Thymus (tissue), 11 donors: ENCODE data around the gene CAMTA1. TPM values are rescaled to one million over a fixed set of nuclear protein-coding genes. Genes with fewer than 3 reads are reported as not detected.

Source experiments
- DNase-seq, 9 donors: peaks; one replicate each; pipeline ENCODE4 v3.0.0-alpha.2; 2013; ENCODE audit warnings: low spot score in 9 of 9, low read depth in 6 of 9, missing footprints in 1 of 9
- H3K27ac ChIP-seq, 2 donors: one replicate each; pipeline ENCODE4 v1.5.1; 2013; ENCODE audit warnings: control low read depth in 1 of 2, low read depth in 1 of 2, low read length in 1 of 2, mild to moderate bottlenecking in 1 of 2, moderate library complexity in 1 of 2
- H3K27me3 ChIP-seq, 2 donors: one replicate each; pipeline ENCODE4 v1.5.1; 2013; ENCODE audit warnings: low read length in 1 of 2; ENCODE audit not compliant: control insufficient read depth in 2 of 2, insufficient read depth in 1 of 2
- H3K36me3 ChIP-seq, 2 donors: one replicate each; pipeline ENCODE4 v1.5.1; 2013; ENCODE audit warnings: low read length in 1 of 2, mild to moderate bottlenecking in 1 of 2, moderate library complexity in 1 of 2; ENCODE audit not compliant: control insufficient read depth in 2 of 2, insufficient read depth in 2 of 2
- H3K4me1 ChIP-seq, 2 donors: one replicate each; pipeline ENCODE4 v1.5.1; 2013; ENCODE audit warnings: low read length in 2 of 2; ENCODE audit not compliant: control insufficient read depth in 2 of 2, insufficient read depth in 2 of 2
- H3K4me3 ChIP-seq, 2 donors: one replicate each; pipeline ENCODE4 v1.5.1; 2013; ENCODE audit warnings: low read length in 2 of 2, control low read depth in 1 of 2, mild to moderate bottlenecking in 1 of 2
- H3K9me3 ChIP-seq, 2 donors: one replicate each; pipeline ENCODE4 v1.5.1; 2013; ENCODE audit warnings: low read length in 1 of 2, mild to moderate bottlenecking in 1 of 2; ENCODE audit not compliant: control insufficient read depth in 2 of 2, insufficient read depth in 1 of 2
- WGBS: extraction: QIAGEN DNeasy Blood & Tissue Kit; methylation state at CpG from one replicate; pipeline ENCODE4 v1.1.7; 2013; 5-methylcytosine and 5-hydroxymethylcytosine counted together
- polyA plus RNA-seq: library from polyadenylated mRNA; stranded (reverse); fragments of 200-250 nt; gene quantifications from one replicate; pipeline ENCODE4 v1.2.3, GENCODE V29; 2013
- total RNA-seq: library from RNA; stranded (reverse); fragments of 120-200 nt; gene quantifications from one replicate; pipeline ENCODE4 v1.2.4, GENCODE V29; 2013
- donor health status: healthy.

The CAMTA1 gene
- total and polyA plus RNA-seq, 2 donors: 32.0 to 158 TPM

GRCh38 chr1:7448986-7449385 is 663.7 kb downstream of the CAMTA1 start:
- DNase-seq: no peak
- Histone ChIP-seq H3K4me3 (no peak overlapping the region), H3K9me3 (no peaks in the 10 kb centered on the region), H3K27me3 (no peaks in the 10 kb centered on the region), H3K4me1 (no peaks in the 10 kb centered on the region), H3K36me3 (no peaks in the 10 kb centered on the region), H3K27ac (no peak overlapping the region)
- WGBS: 96% methylated on average over 10 of the region's 10 CpGs

- H3K9me3 ChIP-seq: no peaks in the 10 kb centered on the region
- H3K4me1 ChIP-seq: peaks cover 0 to 4% of the 10 kb centered on the region in 2 donors
- DNase-seq: no peak
- H3K36me3 ChIP-seq: no peaks in the 10 kb centered on the region
- no peaks in the 10 kb centered on the region for H3K27me3 ChIP-seq
- H3K4me3 ChIP-seq: no peak overlapping the region
- H3K27ac ChIP-seq: no peak overlapping the region
- WGBS: 95% methylated on average over 7 of the region's 7 CpGs
Observed at GRCh38 chr1:7449750-7450149, 664.5 kb downstream of the CAMTA1 start.

- H3K27ac ChIP-seq: no peak overlapping the region
Observed at GRCh38 chr1:7450838-7451237, 665.6 kb downstream of the CAMTA1 start.

GRCh38 chr1:7453038-7453437 is 667.8 kb downstream of the CAMTA1 start:
- Histone ChIP-seq H3K9me3 (no peaks in the 10 kb centered on the region), H3K36me3 (no peaks in the 10 kb centered on the region), H3K27me3 (no peaks in the 10 kb centered on the region), H3K27ac (no peak overlapping the region), H3K4me3 (no peak overlapping the region), H3K4me1 (peaks cover 0 to 9% of the 10 kb centered on the region in 2 donors)
- WGBS: 86% methylated on average over 6 of the region's 6 CpGs
- no peak for DNase-seq

More at GRCh38 chr1:7450838-7451237, 665.6 kb downstream of the CAMTA1 start:
- WGBS: 95% methylated on average over 5 of the region's 5 CpGs
- no peaks in the 10 kb centered on the region for H3K27me3 ChIP-seq
- peaks cover 0 to 9% of the 10 kb centered on the region in 2 donors for H3K4me1 ChIP-seq
- H3K36me3 ChIP-seq: no peaks in the 10 kb centered on the region
- H3K9me3 ChIP-seq: no peaks in the 10 kb centered on the region
- DNase-seq: no peak
- H3K4me3 ChIP-seq: no peak overlapping the region

GRCh38 chr1:7454052-7454815 is 669.0 kb downstream of the CAMTA1 start:
- no peak overlapping the region for H3K27ac ChIP-seq
- no peaks in the 10 kb centered on the region for H3K27me3 ChIP-seq
- H3K4me3 ChIP-seq: no peak overlapping the region
- WGBS: 59% methylated on average over 19 of the region's 19 CpGs
- H3K36me3 ChIP-seq: no peaks in the 10 kb centered on the region
- H3K4me1 ChIP-seq: peaks cover 0 to 9% of the 10 kb centered on the region in 2 donors
- no peaks in the 10 kb centered on the region for H3K9me3 ChIP-seq
- DNase-seq: no peak

GRCh38 chr1:7454895-7455784 is 669.9 kb downstream of the CAMTA1 start:
- Histone ChIP-seq H3K4me1 (peaks cover 0 to 9% of the 10 kb centered on the region in 2 donors), H3K27ac (no peak overlapping the region), H3K27me3 (no peaks in the 10 kb centered on the region), H3K9me3 (no peaks in the 10 kb centered on the region), H3K4me3 (no peak overlapping the region), H3K36me3 (no peaks in the 10 kb centered on the region)
- 92% methylated on average over 30 of the region's 30 CpGs for WGBS
- DNase-seq: peak in 2 of 9 donors; percentile 8 to 23

- H3K27me3 ChIP-seq: no peaks in the 10 kb centered on the region
- no peaks in the 10 kb centered on the region for H3K9me3 ChIP-seq
- H3K4me1 ChIP-seq: peaks cover 0 to 9% of the 10 kb centered on the region in 2 donors
- H3K4me3 ChIP-seq: no peak overlapping the region
- H3K36me3 ChIP-seq: no peaks in the 10 kb centered on the region
- no peak for DNase-seq
- 90% methylated on average over 15 of the region's 15 CpGs for WGBS
- H3K27ac ChIP-seq: no peak overlapping the region
Observed at GRCh38 chr1:7455796-7456721, 670.8 kb downstream of the CAMTA1 start.

- H3K4me1 ChIP-seq: peaks cover 0 to 9% of the 10 kb centered on the region in 2 donors
- H3K27ac ChIP-seq: no peak overlapping the region
- no peaks in the 10 kb centered on the region for H3K27me3 ChIP-seq
- no peak overlapping the region for H3K4me3 ChIP-seq
- no peaks in the 10 kb centered on the region for H3K36me3 ChIP-seq
- H3K9me3 ChIP-seq: no peaks in the 10 kb centered on the region
- 83% methylated on average over 17 of the region's 17 CpGs for WGBS
- DNase-seq: no peak
Observed at GRCh38 chr1:7456722-7457082, 671.4 kb downstream of the CAMTA1 start.
